HCT116 (cell line): Measurements from ENCODE around the gene SCNN1B. TPM values are rescaled to one million over a fixed set of nuclear protein-coding genes. Genes with fewer than 3 reads are reported as not detected.
A peak's percentile ranks its signal among the peaks of the same experiment; 100 is the strongest.

Experiments used
- ATAC-seq: fragments of 200-7000 bp; cut with Tn5 transposase; 2 replicates; pipeline ENCODE4 v1.9.1; 2020; ENCODE audit warnings: mild to moderate bottlenecking, moderate library complexity
- BruUV-seq: library from RNA; stranded (reverse); fragments of 400-500 nt; replicated peaks from 2 replicates; lab custom pipeline; 2021; lab: Mats Ljungman, UMichigan
- CTCF ChIA-PET: fragments of 300-600 bp; sonication (Branson Sonifier 250); formaldehyde crosslinking; loops from one replicate; lab custom pipeline; 2021; ENCODE audit warnings: antibody characterized with exemption; lab: Charles Lee
- POLR2A ChIA-PET: fragments of 300-600, 350-600 bp; sonication (Branson Sonifier 250); formaldehyde crosslinking; loops from one replicate; lab custom pipeline; 2021; ENCODE audit warnings: antibody characterized with exemption; lab: Charles Lee
- RAD21 ChIA-PET, 2 experiments: fragments of 300-600 bp; sonication (Branson Sonifier 250); formaldehyde crosslinking; loops; one replicate each; lab custom pipeline; 2023; ENCODE audit warnings: low total read pairs in 2 of 2; ENCODE audit not compliant: uncharacterized antibody in 2 of 2, unreplicated experiment in 2 of 2, low non-redundant PET in 1 of 2; lab: Charles Lee
- DNase-seq: peaks from one replicate; pipeline ENCODE4 v3.0.0-alpha.2; 2010; ENCODE audit warnings: low read depth, low spot score
- H2AFZ ChIP-seq: fragments of 200-600 bp; shearing (Covaris generic), sonication (generic); 2 replicates; pipeline ENCODE4 v1.6.1; 2017; ENCODE audit warnings: low read depth, mixed run types, mixed read lengths, antibody characterized with exemption, low read length; ENCODE audit not compliant: poor library complexity, severe bottlenecking
- H3K27ac ChIP-seq: 2 replicates; pipeline ENCODE4 v1.5.1; 2012; ENCODE audit warnings: low read depth, low read length
- H3K27me3 ChIP-seq: fragments of 200-600 bp; sonication (generic); 2 replicates; pipeline ENCODE4 v1.6.1; 2016; ENCODE audit warnings: mixed run types, low read length, mixed read lengths; ENCODE audit not compliant: insufficient read depth
- H3K36me3 ChIP-seq, 2 experiments: fragments of 200-500 bp in 1 of 2; fragments of 200-600 bp in 1 of 2; sonication (Bioruptor generic) in 1 of 2; sonication (generic) in 1 of 2; 2 replicates each; pipeline versions ENCODE4 v1.5.1 to v1.6.1; 2014 to 2016; ENCODE audit warnings: low read length in 2 of 2, inconsistent platforms in 1 of 2, mixed read lengths in 1 of 2, mixed run types in 1 of 2; ENCODE audit not compliant: insufficient read depth in 2 of 2, control insufficient read depth in 1 of 2
- H3K4me1 ChIP-seq, 2 experiments: fragments of 200-600 bp in 1 of 2; sonication (generic) in 1 of 2; 2 replicates each; pipeline versions ENCODE4 v1.5.1 to v1.6.1; 2012 to 2017; ENCODE audit warnings: low read length in 2 of 2, inconsistent platforms in 1 of 2, mild to moderate bottlenecking in 1 of 2, mixed read lengths in 1 of 2, mixed run types in 1 of 2, moderate library complexity in 1 of 2; ENCODE audit not compliant: insufficient read depth in 2 of 2, control insufficient read depth in 1 of 2
- H3K4me2 ChIP-seq: fragments of 200-600 bp; sonication (generic); 2 replicates; pipeline ENCODE4 v1.6.1; 2017; ENCODE audit warnings: mixed run types, low read length, mixed read lengths
- H3K4me3 ChIP-seq, 2 experiments: fragments of 200-600 bp in 1 of 2; sonication (generic) in 1 of 2; replicated peaks in 1 of 2; 2 replicates each; pipeline ENCODE4 v1.5.1; 2011 to 2016; ENCODE audit warnings: low read length in 2 of 2, control low read depth in 1 of 2, low read depth in 1 of 2, mild to moderate bottlenecking in 1 of 2, mixed read lengths in 1 of 2, mixed run types in 1 of 2
- H3K79me2 ChIP-seq: fragments of 200-600 bp; sonication (generic); 2 replicates; pipeline ENCODE4 v1.6.1; 2017; ENCODE audit warnings: mild to moderate bottlenecking, mixed run types, low read length, moderate library complexity, mixed read lengths; ENCODE audit not compliant: insufficient read depth
- H3K9ac ChIP-seq: fragments of 200-600 bp; sonication (generic); 2 replicates; pipeline ENCODE4 v1.6.1; 2016; ENCODE audit warnings: low read length, mixed read lengths
- H3K9me2 ChIP-seq: fragments of 200-600 bp; sonication (generic), shearing (Covaris generic); 2 replicates; pipeline ENCODE4 v1.6.1; 2017; ENCODE audit warnings: mixed run types, mild to moderate bottlenecking, moderate library complexity; ENCODE audit not compliant: insufficient read depth
- H3K9me3 ChIP-seq, 2 experiments: fragments of 200-500 bp in 1 of 2; fragments of 200-600 bp in 1 of 2; sonication (Bioruptor generic) in 1 of 2; sonication (generic) in 1 of 2; 2 replicates each; pipeline ENCODE4 v1.6.1; 2014 to 2017; ENCODE audit warnings: low read length in 2 of 2, mixed read lengths in 2 of 2, inconsistent platforms in 1 of 2, low read depth in 1 of 2, mild to moderate bottlenecking in 1 of 2, mixed run types in 1 of 2, moderate library complexity in 1 of 2; ENCODE audit not compliant: control insufficient read depth in 1 of 2, insufficient read depth in 1 of 2
- H4K20me1 ChIP-seq: fragments of 200-600 bp; sonication (generic), shearing (Covaris generic); 2 replicates; pipeline ENCODE4 v1.6.1; 2017; ENCODE audit warnings: mixed run types, mild to moderate bottlenecking, moderate library complexity; ENCODE audit not compliant: insufficient read depth
- ELF1 ChIP-seq: IDR thresholded peaks from 2 replicates; pipeline ENCODE4 v1.6.1; 2012; ENCODE audit warnings: low read depth, borderline replicate concordance
- EZH2phosphoT487 ChIP-seq: fragments of 200-600 bp; IDR thresholded peaks from 2 replicates; pipeline ENCODE4 v1.6.1; 2018; ENCODE audit warnings: antibody characterized with exemption, borderline replicate concordance
- SIN3A ChIP-seq: IDR thresholded peaks from 2 replicates; pipeline ENCODE4 v1.6.1; 2012; ENCODE audit warnings: low read depth
- SP1 ChIP-seq: IDR thresholded peaks from 2 replicates; pipeline ENCODE4 v1.6.1; 2012; ENCODE audit warnings: low read depth
- YY1 ChIP-seq: IDR thresholded peaks from 2 replicates; pipeline ENCODE4 v1.6.1; 2011; ENCODE audit warnings: low read length, low read depth, moderate library complexity, mild to moderate bottlenecking; ENCODE audit not compliant: insufficient replicate concordance; ENCODE audit errors: extremely low read depth
- ZFX ChIP-seq: fragments of 450-650 bp; IDR thresholded peaks from 2 replicates; pipeline ENCODE4 v1.6.1; 2017
- ZNF274 ChIP-seq: fragments of 200-500 bp; sonication (Bioruptor generic); IDR thresholded peaks from 2 replicates; pipeline ENCODE4 v1.6.1; 2014; ENCODE audit warnings: mild to moderate bottlenecking, low read depth, low read length, inconsistent platforms
- intact Hi-C: fragments of 100-400 bp; cut with micrococcal nuclease; formaldehyde crosslinking; loops from 2 replicates; pipeline ENCODE4 v1.10.0; 2022
- total RNA-seq: library from RNA; stranded (reverse); gene quantifications from one replicate; pipeline ENCODE4 v1.2.1, GENCODE V29; 2021; ENCODE audit not compliant: unreplicated experiment
- TF ChIP-seq, protein P1 (sequence below): IDR thresholded peaks from 2 replicates; pipeline ENCODE4 v1.6.1; 2012; ENCODE audit warnings: low read depth
- TF ChIP-seq, protein P2 (sequence below), 3 experiments: fragments of 200-600 bp in 1 of 3; sonication (generic) in 1 of 3; IDR thresholded peaks in 2 of 3; conservative IDR thresholded peaks in 1 of 3; 2 replicates each; pipeline ENCODE4 v1.5.1; 2012 to 2017; ENCODE audit warnings: low read depth in 2 of 3, low read length in 2 of 3, antibody characterized with exemption in 1 of 3, borderline replicate concordance in 1 of 3, control low read depth in 1 of 3, mild to moderate bottlenecking in 1 of 3, mixed read lengths in 1 of 3, mixed run types in 1 of 3, moderate library complexity in 1 of 3; ENCODE audit not compliant: insufficient read depth in 1 of 3
- TF ChIP-seq, protein P3 (sequence below): IDR thresholded peaks from 2 replicates; pipeline ENCODE4 v1.6.1; 2012
- TF ChIP-seq, protein P4 (sequence below): IDR thresholded peaks from 2 replicates; pipeline ENCODE4 v1.6.1; 2011; ENCODE audit warnings: mild to moderate bottlenecking, low read length, moderate library complexity; ENCODE audit not compliant: insufficient replicate concordance; ENCODE audit errors: extremely low read depth

Gene SCNN1B
- total RNA-seq, 1 experiment from 2014 or later: 0.37 TPM

DNA sequence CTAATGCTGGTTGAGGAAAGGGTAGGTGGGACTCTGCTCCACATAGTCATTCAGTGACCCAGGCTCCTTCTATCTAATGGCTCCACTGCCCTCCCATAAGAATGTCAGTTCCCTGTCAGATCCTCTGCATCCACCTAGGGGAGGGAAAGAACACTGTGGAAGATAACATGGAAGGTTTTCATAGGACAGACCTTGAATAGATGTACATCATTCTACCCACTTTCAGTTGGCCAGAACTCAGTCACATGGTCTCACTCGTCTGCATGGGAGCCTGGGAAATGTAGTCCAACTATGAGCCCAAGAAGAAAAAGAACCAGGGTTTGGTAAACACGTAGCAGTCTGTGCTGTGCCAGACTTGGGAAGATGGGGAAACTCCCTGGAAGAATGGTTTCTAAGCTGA is 27.1 kb upstream of the SCNN1B start:
- Histone ChIP-seq H3K4me1 (no peaks in the 10 kb centered on the region), H3K27me3 (0 out of 2 replicates have a peak, but pooled peaks cover 5% of the 10 kb centered on the region), H3K9ac (no peak overlapping the region), H3K27ac (no peak overlapping the region), H3K9me2 (no peaks in the 10 kb centered on the region), H3K4me3 (no peak overlapping the region), H2AFZ (no peak overlapping the region), H3K4me2 (no peak overlapping the region), H3K79me2 (no peaks in the 10 kb centered on the region), H3K9me3 (no peaks in the 10 kb centered on the region), H3K36me3 (no peaks in the 10 kb centered on the region), H4K20me1 (no peaks in the 10 kb centered on the region)
- ATAC-seq (peak; percentile 97), DNase-seq (peak; percentile 56)
- TF ChIP-seq, protein P1, sequence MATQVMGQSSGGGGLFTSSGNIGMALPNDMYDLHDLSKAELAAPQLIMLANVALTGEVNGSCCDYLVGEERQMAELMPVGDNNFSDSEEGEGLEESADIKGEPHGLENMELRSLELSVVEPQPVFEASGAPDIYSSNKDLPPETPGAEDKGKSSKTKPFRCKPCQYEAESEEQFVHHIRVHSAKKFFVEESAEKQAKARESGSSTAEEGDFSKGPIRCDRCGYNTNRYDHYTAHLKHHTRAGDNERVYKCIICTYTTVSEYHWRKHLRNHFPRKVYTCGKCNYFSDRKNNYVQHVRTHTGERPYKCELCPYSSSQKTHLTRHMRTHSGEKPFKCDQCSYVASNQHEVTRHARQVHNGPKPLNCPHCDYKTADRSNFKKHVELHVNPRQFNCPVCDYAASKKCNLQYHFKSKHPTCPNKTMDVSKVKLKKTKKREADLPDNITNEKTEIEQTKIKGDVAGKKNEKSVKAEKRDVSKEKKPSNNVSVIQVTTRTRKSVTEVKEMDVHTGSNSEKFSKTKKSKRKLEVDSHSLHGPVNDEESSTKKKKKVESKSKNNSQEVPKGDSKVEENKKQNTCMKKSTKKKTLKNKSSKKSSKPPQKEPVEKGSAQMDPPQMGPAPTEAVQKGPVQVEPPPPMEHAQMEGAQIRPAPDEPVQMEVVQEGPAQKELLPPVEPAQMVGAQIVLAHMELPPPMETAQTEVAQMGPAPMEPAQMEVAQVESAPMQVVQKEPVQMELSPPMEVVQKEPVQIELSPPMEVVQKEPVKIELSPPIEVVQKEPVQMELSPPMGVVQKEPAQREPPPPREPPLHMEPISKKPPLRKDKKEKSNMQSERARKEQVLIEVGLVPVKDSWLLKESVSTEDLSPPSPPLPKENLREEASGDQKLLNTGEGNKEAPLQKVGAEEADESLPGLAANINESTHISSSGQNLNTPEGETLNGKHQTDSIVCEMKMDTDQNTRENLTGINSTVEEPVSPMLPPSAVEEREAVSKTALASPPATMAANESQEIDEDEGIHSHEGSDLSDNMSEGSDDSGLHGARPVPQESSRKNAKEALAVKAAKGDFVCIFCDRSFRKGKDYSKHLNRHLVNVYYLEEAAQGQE: no peak
- peak; percentile 26; the same call in 1 of the 2 replicates for TF ChIP-seq SP1
- intact Hi-C loops: no loop called here
- ChIA-PET RAD21 (no interaction called here), POLR2A (no interaction called here), CTCF (no interaction called here)
- no TSS peak for BruUV-seq

DNA sequence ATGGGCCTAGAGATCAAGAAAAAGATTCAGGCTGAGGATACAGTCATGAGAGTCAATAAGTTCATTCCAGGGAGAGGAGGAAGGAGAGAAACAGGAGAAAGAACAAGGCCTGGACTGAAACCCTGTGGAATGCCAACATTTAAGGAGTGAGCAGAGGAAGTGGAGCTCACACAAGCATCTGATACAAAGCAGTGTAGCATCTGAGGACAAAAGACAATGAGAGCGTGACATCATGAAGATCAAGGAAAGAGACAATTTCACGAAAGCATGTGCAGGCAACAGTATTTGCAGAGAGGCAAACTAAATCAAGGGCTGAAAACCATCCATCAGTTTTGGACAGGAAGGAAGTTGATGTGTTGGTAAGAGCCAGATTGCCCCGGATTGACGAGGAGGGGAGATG is 25.3 kb upstream of the SCNN1B start:
- H3K9ac ChIP-seq: no peak overlapping the region
- H2AFZ ChIP-seq: no peak overlapping the region
- H3K79me2 ChIP-seq: no peaks in the 10 kb centered on the region
- ATAC-seq: no peak
- H3K27ac ChIP-seq: no peak overlapping the region
- no peaks in the 10 kb centered on the region for H3K9me2 ChIP-seq
- ChIA-PET RAD21 (no interaction called here), CTCF (no interaction called here), POLR2A (no interaction called here)
- no peak for DNase-seq
- H3K27me3 ChIP-seq: 0 out of 2 replicates have a peak, but pooled peaks cover 9% of the 10 kb centered on the region
- H3K9me3 ChIP-seq: no peaks in the 10 kb centered on the region
- no peak overlapping the region for H3K4me2 ChIP-seq
- intact Hi-C loops: no loop called here
- no peaks in the 10 kb centered on the region for H3K4me1 ChIP-seq
- BruUV-seq: no TSS peak
- no peak for TF ChIP-seq SIN3A
- TF ChIP-seq YY1: no peak
- no peak for TF ChIP-seq ZFX
- TF ChIP-seq, protein P2, sequence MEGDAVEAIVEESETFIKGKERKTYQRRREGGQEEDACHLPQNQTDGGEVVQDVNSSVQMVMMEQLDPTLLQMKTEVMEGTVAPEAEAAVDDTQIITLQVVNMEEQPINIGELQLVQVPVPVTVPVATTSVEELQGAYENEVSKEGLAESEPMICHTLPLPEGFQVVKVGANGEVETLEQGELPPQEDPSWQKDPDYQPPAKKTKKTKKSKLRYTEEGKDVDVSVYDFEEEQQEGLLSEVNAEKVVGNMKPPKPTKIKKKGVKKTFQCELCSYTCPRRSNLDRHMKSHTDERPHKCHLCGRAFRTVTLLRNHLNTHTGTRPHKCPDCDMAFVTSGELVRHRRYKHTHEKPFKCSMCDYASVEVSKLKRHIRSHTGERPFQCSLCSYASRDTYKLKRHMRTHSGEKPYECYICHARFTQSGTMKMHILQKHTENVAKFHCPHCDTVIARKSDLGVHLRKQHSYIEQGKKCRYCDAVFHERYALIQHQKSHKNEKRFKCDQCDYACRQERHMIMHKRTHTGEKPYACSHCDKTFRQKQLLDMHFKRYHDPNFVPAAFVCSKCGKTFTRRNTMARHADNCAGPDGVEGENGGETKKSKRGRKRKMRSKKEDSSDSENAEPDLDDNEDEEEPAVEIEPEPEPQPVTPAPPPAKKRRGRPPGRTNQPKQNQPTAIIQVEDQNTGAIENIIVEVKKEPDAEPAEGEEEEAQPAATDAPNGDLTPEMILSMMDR (IDR thresholded peaks at IDR 0.05 in 2 of 3, conservative IDR thresholded peaks at IDR 0.05 in 1 of 3; ENCODE audit: borderline replicate concordance in 1 of 3, insufficient read depth in 1 of 3, low read depth in 2 of 3, low read length in 2 of 3): no peak
- TF ChIP-seq ZNF274: no peak
- TF ChIP-seq, protein P3, sequence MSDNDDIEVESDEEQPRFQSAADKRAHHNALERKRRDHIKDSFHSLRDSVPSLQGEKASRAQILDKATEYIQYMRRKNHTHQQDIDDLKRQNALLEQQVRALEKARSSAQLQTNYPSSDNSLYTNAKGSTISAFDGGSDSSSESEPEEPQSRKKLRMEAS: no peak
- no peak for TF ChIP-seq ELF1
- no peak for TF ChIP-seq EZH2phosphoT487
- TF ChIP-seq, protein P4, sequence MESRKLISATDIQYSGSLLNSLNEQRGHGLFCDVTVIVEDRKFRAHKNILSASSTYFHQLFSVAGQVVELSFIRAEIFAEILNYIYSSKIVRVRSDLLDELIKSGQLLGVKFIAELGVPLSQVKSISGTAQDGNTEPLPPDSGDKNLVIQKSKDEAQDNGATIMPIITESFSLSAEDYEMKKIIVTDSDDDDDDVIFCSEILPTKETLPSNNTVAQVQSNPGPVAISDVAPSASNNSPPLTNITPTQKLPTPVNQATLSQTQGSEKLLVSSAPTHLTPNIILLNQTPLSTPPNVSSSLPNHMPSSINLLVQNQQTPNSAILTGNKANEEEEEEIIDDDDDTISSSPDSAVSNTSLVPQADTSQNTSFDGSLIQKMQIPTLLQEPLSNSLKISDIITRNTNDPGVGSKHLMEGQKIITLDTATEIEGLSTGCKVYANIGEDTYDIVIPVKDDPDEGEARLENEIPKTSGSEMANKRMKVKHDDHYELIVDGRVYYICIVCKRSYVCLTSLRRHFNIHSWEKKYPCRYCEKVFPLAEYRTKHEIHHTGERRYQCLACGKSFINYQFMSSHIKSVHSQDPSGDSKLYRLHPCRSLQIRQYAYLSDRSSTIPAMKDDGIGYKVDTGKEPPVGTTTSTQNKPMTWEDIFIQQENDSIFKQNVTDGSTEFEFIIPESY: no peak
- no peak overlapping the region for H3K4me3 ChIP-seq
- H4K20me1 ChIP-seq: no peaks in the 10 kb centered on the region
- no peaks in the 10 kb centered on the region for H3K36me3 ChIP-seq
